ENCODE data around the gene MAMSTR. TPM values are rescaled to one million over a fixed set of nuclear protein-coding genes. Genes with fewer than 3 reads are reported as not detected.

Gene MAMSTR
- total and polyA plus RNA-seq, 9 of the 15 experiments (the other 6 are each of a cell fraction or from before 2014, with no cell fraction given) = 0.08 to 1.00 (median 0.40) TPM; not detected in 1

GRCh38 chr19:48722196-48722708, 2.7 kb upstream of the MAMSTR start:
- ChIA-PET POLR2A (interaction anchor here (0.6 to 1.2 kb wide), 2 partner anchors 12 to 534 kb away, joined by 3 read pairs; no protein-coding TSS in a partner anchor), CTCF (ENCODE audit: low intra/inter-chr PET ratio) (no interaction called here)
- Histone ChIP-seq H3K36me3 (ENCODE audit: control insufficient read depth, insufficient read depth, low read length) (peaks cover 4% of the 10 kb centered on the region; the same call in 2 of the 3 replicates), H3K4me2 (ENCODE audit: insufficient read depth, low read length) (no peak overlapping the region), H4K20me1 (replicated peaks; ENCODE audit: control insufficient read depth, insufficient read depth, low read length) (no peaks in the 10 kb centered on the region), H3K4me3 (no peak overlapping the region), H3K4me1 (replicated peaks in 1 of 2; ENCODE audit: control insufficient read depth in 2 of 2, insufficient read depth in 2 of 2, low read length in 2 of 2) (peaks cover 12 to 44% of the 10 kb centered on the region in 2 experiments; a peak in 4 of 5 replicates), H3K9ac (ENCODE audit: insufficient read depth in 1 of 2, low read depth in 2 of 2, low read length in 2 of 2) (no peak overlapping the region), H3K27me3 (ENCODE audit: control insufficient read depth in 2 of 2, insufficient read depth in 2 of 2, low read length in 2 of 2) (no peaks in the 10 kb centered on the region), H3K9me3 (replicated peaks; ENCODE audit: control insufficient read depth, insufficient read depth, low read depth, low read length) (no peaks in the 10 kb centered on the region), H3K79me2 (ENCODE audit: control insufficient read depth, insufficient read depth, low read length) (no peaks in the 10 kb centered on the region), H3K9me1 (ENCODE audit: control insufficient read depth, insufficient read depth, low read length) (no peaks in the 10 kb centered on the region), H2AFZ (ENCODE audit: low read depth, low read length) (no peak overlapping the region), H3K27ac (ENCODE audit: extremely low read depth, low read depth, low read length) (no peak overlapping the region)
- TF ChIP-seq ZNF121 (CRISPR knock-in tag; conservative IDR thresholded peaks at IDR 0.05) (peak; percentile 88), RBM25 (IDR thresholded peaks at IDR 0.05; ENCODE audit: low read depth, low read length, severe bottlenecking) (peak; percentile 10), CEBPG (CRISPR knock-in tag; IDR thresholded peaks at IDR 0.05) (no peak), CEBPG (tag; conservative IDR thresholded peaks at IDR 0.05 in 1 of 2, IDR thresholded peaks at IDR 0.05 in 1 of 2) (no peak), NCOA6 (IDR thresholded peaks at IDR 0.05) (no peak)
- ATAC-seq (no peak), DNase-seq (ENCODE audit: extremely low read depth in 1 of 4, low spot score in 3 of 4) (no peak), FAIRE-seq (no peak)
- WGBS (ENCODE audit: insufficient coverage, low coverage, missing lambda C conversion rate) = 78% methylated on average over 11 of the region's 11 CpGs
- in situ Hi-C loops (cut with MboI) = no loop called here
- BruUV-seq (replicated peaks) = no TSS peak
- intact Hi-C loops (cut with micrococcal nuclease) = no loop called here

Measured in K562 (cell line).